ENCODE results near the gene ZBTB16.

DNA sequence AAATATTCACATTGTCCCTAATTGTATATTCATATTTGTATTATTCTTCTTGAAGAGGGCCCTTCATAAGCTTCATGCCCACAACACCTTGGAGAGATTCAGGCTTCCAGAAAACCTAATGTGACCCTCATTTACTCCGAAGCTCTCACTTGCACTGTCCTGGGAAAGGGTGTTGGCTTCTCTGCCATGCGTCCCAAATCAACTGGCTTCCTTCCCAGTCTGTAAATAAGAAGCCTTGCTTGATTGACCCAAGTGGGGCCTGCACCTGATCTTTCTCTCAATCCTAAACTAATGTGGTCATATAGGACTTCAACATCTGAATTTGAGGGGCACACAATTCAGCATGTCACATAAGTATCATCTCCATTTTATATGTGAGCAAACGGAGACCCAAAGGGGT lies 40.5 kb upstream of the ZBTB16 start:
- TF ChIP-seq, protein P1, sequence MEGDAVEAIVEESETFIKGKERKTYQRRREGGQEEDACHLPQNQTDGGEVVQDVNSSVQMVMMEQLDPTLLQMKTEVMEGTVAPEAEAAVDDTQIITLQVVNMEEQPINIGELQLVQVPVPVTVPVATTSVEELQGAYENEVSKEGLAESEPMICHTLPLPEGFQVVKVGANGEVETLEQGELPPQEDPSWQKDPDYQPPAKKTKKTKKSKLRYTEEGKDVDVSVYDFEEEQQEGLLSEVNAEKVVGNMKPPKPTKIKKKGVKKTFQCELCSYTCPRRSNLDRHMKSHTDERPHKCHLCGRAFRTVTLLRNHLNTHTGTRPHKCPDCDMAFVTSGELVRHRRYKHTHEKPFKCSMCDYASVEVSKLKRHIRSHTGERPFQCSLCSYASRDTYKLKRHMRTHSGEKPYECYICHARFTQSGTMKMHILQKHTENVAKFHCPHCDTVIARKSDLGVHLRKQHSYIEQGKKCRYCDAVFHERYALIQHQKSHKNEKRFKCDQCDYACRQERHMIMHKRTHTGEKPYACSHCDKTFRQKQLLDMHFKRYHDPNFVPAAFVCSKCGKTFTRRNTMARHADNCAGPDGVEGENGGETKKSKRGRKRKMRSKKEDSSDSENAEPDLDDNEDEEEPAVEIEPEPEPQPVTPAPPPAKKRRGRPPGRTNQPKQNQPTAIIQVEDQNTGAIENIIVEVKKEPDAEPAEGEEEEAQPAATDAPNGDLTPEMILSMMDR (IDR thresholded peaks at IDR 0.05), result no peak
- no peak for TF ChIP-seq POLR2A (IDR thresholded peaks at IDR 0.05)
